ENCODE results near the gene GSTM3. TPM values are rescaled to one million over a fixed set of nuclear protein-coding genes. Genes with fewer than 3 reads are reported as not detected.
"Not testable (repeated sequence)": the region's sequence is repeated elsewhere in the genome, so short reads cannot be mapped to it uniquely, and the experiment has no call there.

The GSTM3 gene
- polyA plus RNA-seq, 3 donors, result 38.6 to 215 (median 51.8) TPM

GRCh38 chr1:109764561-109765482 is 24.0 kb upstream of the GSTM3 start:
- WGBS, 3 donors, result 88 to 93% (median 91%) methylated on average over 13 of the region's 13 CpGs
- no peak overlapping the region for H3K27ac ChIP-seq (ENCODE audit: low read depth, low read length)

- H3K27ac ChIP-seq (ENCODE audit: low read depth, low read length), result no peak within 1 kb of the TSS
- WGBS, 3 donors, result 81 to 92% (median 82%) methylated on average over 11 of the region's 11 CpGs
These were observed 23.0 kb upstream of the GSTM3 start, which contains the start of gene EPS8L3 for GRCh38 chr1:109763646-109764415. TSS of gene EPS8L3 (minus strand) at chr1:109763923. CDS start at chr1:109761749, 2,174 bp downstream.

- H3K27ac ChIP-seq (ENCODE audit: low read depth, low read length), result no peak overlapping the region
- 65 to 81% (median 74%) methylated on average over 11 of the region's 11 CpGs for WGBS, 3 donors
These were observed 22.2 kb upstream of the GSTM3 start for GRCh38 chr1:109762821-109763645.

- 86 to 93% (median 88%) methylated on average over 7 of the region's 7 CpGs for WGBS, 3 donors
- no peak overlapping the region for H3K27ac ChIP-seq (ENCODE audit: low read depth, low read length)
These were observed 21.3 kb upstream of the GSTM3 start for GRCh38 chr1:109762039-109762585.

GRCh38 chr1:109761227-109762038 is 20.6 kb upstream of the GSTM3 start:
- no peak overlapping the region for H3K27ac ChIP-seq (ENCODE audit: low read depth, low read length)
- 81 to 88% (median 82%) methylated on average over 13 to 14 of the region's 14 CpGs for WGBS, 3 donors

GRCh38 chr1:109760581-109761226 is 19.9 kb upstream of the GSTM3 start:
- WGBS, 3 donors, result 90 to 96% (median 93%) methylated on average over 7 of the region's 7 CpGs
- H3K27ac ChIP-seq (ENCODE audit: low read depth, low read length), result no peak overlapping the region

- no peak overlapping the region for H3K27ac ChIP-seq (ENCODE audit: low read depth, low read length)
- whole genome bisulfite sequencing, 3 donors, result 84 to 93% (median 89%) methylated on average over 11 of the region's 11 CpGs
These were observed 18.9 kb upstream of the GSTM3 start for GRCh38 chr1:109759513-109760334.

GRCh38 chr1:109757936-109758786 is 17.3 kb upstream of the GSTM3 start:
- 90 to 96% (median 95%) methylated on average over 13 of the region's 13 CpGs for WGBS, 3 donors
- H3K27ac ChIP-seq (ENCODE audit: low read depth, low read length), result no peak overlapping the region

GRCh38 chr1:109756848-109757521 is 16.1 kb upstream of the GSTM3 start:
- 81 to 90% (median 89%) methylated on average over 7 of the region's 7 CpGs for whole genome bisulfite sequencing, 3 donors
- H3K27ac ChIP-seq (ENCODE audit: low read depth, low read length), result no peak overlapping the region

GRCh38 chr1:109756325-109756724 is 15.5 kb upstream of the GSTM3 start:
- 85 to 94% (median 88%) methylated on average over 5 of the region's 5 CpGs for WGBS, 3 donors
- H3K27ac ChIP-seq (ENCODE audit: low read depth, low read length), result not testable (repeated sequence)

- WGBS, 3 donors, result 79 to 85% (median 83%) methylated on average over 2 of the region's 2 CpGs
- no peak overlapping the region for H3K27ac ChIP-seq (ENCODE audit: low read depth, low read length)
These were observed 13.9 kb upstream of the GSTM3 start for GRCh38 chr1:109754738-109755137.

GRCh38 chr1:109751531-109752260 is 10.9 kb upstream of the GSTM3 start:
- no peak overlapping the region for H3K27ac ChIP-seq (ENCODE audit: low read depth, low read length)
- WGBS, 3 donors, result 86 to 92% (median 89%) methylated on average over 12 of the region's 12 CpGs

GRCh38 chr1:109750920-109751319 is 10.1 kb upstream of the GSTM3 start:
- H3K27ac ChIP-seq (ENCODE audit: low read depth, low read length), result no peak overlapping the region
- 59 to 83% (median 83%) methylated on average over 6 of the region's 6 CpGs for WGBS, 3 donors

- WGBS, 3 donors, result 93 to 94% (median 93%) methylated on average over 11 of the region's 11 CpGs
- no peak overlapping the region for H3K27ac ChIP-seq (ENCODE audit: low read depth, low read length)
These were observed 9.5 kb upstream of the GSTM3 start for GRCh38 chr1:109750241-109750882.
